Body of pancreas (tissue), 4 donors: ENCODE measurements around the gene MAGI3. TPM values are rescaled to one million over a fixed set of nuclear protein-coding genes. Genes with fewer than 3 reads are reported as not detected.
"Not testable (repeated sequence)": the region's sequence is repeated elsewhere in the genome, so short reads cannot be mapped to it uniquely, and the experiment has no call there.

Source experiments
- ATAC-seq: fragments of 150-250 bp; one replicate; pipeline ENCODE4 v1.9.1; 2016
- DNase-seq, 4 donors: peaks; one replicate each; pipeline ENCODE4 v3.0.0-alpha.2; 2019
- H3K27ac ChIP-seq, 4 donors: fragments of 200-600 bp; sonication (generic); 1 replicate in 3 of 4; 2 replicates in 1 of 4; pipeline versions ENCODE4 v1.5.1 to v1.6.1; 2016 to 2019; ENCODE audit warnings: mild to moderate bottlenecking in 1 of 4, mixed read lengths in 1 of 4, moderate library complexity in 1 of 4
- H3K27me3 ChIP-seq, 2 donors: fragments of 200-600 bp; sonication (generic); one replicate each; pipeline ENCODE4 v1.6.0; 2016; ENCODE audit warnings: mild to moderate bottlenecking in 1 of 2
- H3K36me3 ChIP-seq, 2 donors: fragments of 200-600 bp; sonication (generic); replicated peaks in 1 of 2; 2 replicates each; pipeline ENCODE4 v1.5.1; 2016; ENCODE audit warnings: low read depth in 2 of 2; ENCODE audit not compliant: insufficient read depth in 1 of 2
- H3K4me1 ChIP-seq: fragments of 200-600 bp; sonication (generic); one replicate; pipeline ENCODE4 v1.6.0; 2016
- H3K4me3 ChIP-seq, 2 donors: fragments of 200-600 bp; sonication (generic); 1 replicate in 1 of 2; 2 replicates in 1 of 2; pipeline ENCODE4 v1.5.1; 2016 to 2019
- H3K9me3 ChIP-seq, 3 donors: fragments of 200-600 bp; sonication (generic); 1 replicate in 2 of 3; 2 replicates in 1 of 3; pipeline ENCODE4 v1.5.1; 2016
- POLR2A ChIP-seq, 3 donors: fragments of 450-650 bp; IDR thresholded peaks; one replicate each; pipeline ENCODE4 v1.6.1; 2016; ENCODE audit warnings: antibody characterized with exemption in 3 of 3, mild to moderate bottlenecking in 2 of 3
- WGBS, 2 donors: methylation state at CpG; one replicate each; pipeline ENCODE4 v1.1.5; 2017; 5-methylcytosine and 5-hydroxymethylcytosine counted together
- intact Hi-C: fragments of 100-400 bp; cut with DNase I; formaldehyde crosslinking; loops from one replicate; pipeline ENCODE4 v1.15.1; 2023
- total RNA-seq, 2 donors: library from RNA; depleted of rRNA; stranded (reverse); fragments of >200 nt; gene quantifications; one replicate each; pipeline ENCODE4 v1.1.0, GENCODE V29; 2016
- TF ChIP-seq, protein P1 (sequence below), 7 experiments: fragments of 450-650 bp in 4 of 7; fragments of 200-600 bp in 3 of 7; sonication (generic) in 3 of 7; IDR thresholded peaks; one replicate each; pipeline ENCODE4 v1.5.1; 2016 to 2019; ENCODE audit warnings: antibody characterized with exemption in 7 of 7

Gene MAGI3
- total RNA-seq, 2 donors from 2014 or later = 38.4 to 75.8 TPM

DNA sequence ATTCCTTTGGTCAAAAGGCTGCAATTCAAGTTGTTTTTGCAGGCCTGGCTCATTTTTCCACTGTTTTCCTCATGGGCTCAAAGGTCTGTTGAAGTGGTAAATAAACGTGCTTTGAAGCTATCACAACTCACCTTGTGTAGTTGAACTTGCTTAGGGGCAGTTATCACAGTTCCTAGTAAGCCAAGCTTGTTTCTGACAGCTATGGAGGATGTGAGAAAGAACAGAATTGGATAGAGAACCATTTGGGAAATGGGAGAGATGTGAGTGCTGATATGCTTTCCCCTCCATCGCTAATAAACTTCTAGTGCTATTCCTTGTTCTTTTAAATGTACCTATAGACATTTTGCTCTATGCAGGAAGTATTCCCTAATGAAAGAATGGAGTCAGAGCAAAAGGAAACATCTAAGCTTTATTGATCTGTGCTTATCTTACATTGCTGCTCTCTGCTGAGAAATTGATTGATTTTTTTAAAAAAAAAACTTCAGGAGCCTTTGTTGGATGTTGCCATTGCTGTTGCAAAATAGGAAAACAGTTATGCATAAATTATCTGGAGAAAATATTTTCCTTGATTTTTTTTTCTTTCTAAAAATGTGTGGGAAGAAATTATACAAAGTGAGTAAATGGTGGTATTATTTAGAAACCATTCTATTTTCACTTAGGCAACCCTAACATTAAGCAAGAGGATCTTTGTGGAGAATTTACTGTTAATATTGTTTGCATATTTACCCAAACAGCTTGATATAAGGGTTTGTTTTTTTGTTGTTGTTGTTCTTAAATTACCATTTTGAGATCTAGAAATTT, 118.2 kb downstream of the MAGI3 start:
- Histone ChIP-seq H3K36me3 (no peaks in the 10 kb centered on the region), H3K4me3 (no peak overlapping the region), H3K27me3 (no peaks in the 10 kb centered on the region), H3K4me1 (peaks cover 26% of the 10 kb centered on the region), H3K27ac (peak overlapping the region in 3 of 4 donors; percentile 23 to 61 (median 48)), H3K9me3 (peaks cover 0 to 8% (median 0%) of the 10 kb centered on the region in 3 donors)
- DNase-seq (no peak), ATAC-seq (peak; percentile 42)
- 6 to 9% methylated on average over 2 of the region's 2 CpGs for WGBS, 2 donors
- intact Hi-C loops = no loop called here
- TF ChIP-seq POLR2A (IDR thresholded peaks at IDR 0.05) = no peak
- TF ChIP-seq, protein P1, sequence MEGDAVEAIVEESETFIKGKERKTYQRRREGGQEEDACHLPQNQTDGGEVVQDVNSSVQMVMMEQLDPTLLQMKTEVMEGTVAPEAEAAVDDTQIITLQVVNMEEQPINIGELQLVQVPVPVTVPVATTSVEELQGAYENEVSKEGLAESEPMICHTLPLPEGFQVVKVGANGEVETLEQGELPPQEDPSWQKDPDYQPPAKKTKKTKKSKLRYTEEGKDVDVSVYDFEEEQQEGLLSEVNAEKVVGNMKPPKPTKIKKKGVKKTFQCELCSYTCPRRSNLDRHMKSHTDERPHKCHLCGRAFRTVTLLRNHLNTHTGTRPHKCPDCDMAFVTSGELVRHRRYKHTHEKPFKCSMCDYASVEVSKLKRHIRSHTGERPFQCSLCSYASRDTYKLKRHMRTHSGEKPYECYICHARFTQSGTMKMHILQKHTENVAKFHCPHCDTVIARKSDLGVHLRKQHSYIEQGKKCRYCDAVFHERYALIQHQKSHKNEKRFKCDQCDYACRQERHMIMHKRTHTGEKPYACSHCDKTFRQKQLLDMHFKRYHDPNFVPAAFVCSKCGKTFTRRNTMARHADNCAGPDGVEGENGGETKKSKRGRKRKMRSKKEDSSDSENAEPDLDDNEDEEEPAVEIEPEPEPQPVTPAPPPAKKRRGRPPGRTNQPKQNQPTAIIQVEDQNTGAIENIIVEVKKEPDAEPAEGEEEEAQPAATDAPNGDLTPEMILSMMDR (IDR thresholded peaks at IDR 0.05) = no peak

DNA sequence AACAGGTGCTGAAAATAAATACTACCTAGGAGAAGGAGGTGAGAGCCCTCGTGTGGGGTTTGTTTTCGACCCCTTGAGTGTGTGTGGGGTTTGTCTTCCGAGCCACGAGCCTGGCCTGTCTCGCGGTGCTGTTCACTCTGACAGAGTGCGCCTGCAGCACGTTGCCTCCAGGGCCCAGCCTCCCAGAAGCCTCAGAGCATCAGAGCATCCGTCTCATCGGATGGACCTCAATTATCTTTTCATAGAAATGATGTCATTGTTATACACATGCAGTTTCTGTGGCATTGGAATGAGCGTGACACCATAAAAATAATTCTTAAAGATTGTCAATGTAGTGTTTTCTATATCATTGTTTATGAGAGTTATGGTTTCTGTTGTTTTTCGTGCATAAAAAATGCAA, 119.5 kb downstream of the MAGI3 start:
- intact Hi-C loops = not testable (repeated sequence)

DNA sequence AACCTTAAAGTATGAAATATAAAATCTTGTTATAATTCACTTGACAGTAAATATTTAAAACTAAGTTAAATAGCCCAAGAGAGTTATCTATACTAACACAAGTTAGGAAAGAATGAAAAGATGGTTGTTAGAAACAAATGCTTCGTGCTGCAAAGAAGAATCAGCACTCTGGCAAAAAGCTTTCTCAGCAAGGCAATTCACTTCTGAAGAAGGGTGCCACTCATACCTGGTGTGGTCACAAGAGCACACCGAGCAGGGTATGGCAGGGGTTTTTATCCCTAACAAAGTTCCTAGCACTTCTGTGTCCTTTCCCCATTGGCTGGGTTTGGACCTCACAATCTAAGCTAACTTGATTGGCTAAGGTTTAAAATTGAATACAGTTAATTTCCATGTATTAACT, 121.0 kb downstream of the MAGI3 start:
- Histone ChIP-seq H3K27me3 (no peaks in the 10 kb centered on the region), H3K4me3 (no peak overlapping the region), H3K9me3 (peaks cover 0 to 8% (median 0%) of the 10 kb centered on the region in 3 donors), H3K4me1 (peaks cover 31% of the 10 kb centered on the region), H3K36me3 (no peaks in the 10 kb centered on the region), H3K27ac (no peak overlapping the region)
- whole genome bisulfite sequencing, 2 donors = 97 to 98% methylated on average over 2 of the region's 2 CpGs
- intact Hi-C loops = no loop called here
- DNase-seq (no peak), ATAC-seq (no peak)
- no peak for TF ChIP-seq POLR2A (IDR thresholded peaks at IDR 0.05)
- TF ChIP-seq, protein P1 (IDR thresholded peaks at IDR 0.05) = no peak

More for the DNA sequence above, 119.5 kb downstream of the MAGI3 start:
- H3K4me3 ChIP-seq, ATAC-seq, H3K27ac ChIP-seq, H3K9me3 ChIP-seq, H3K27me3 ChIP-seq, H3K36me3 ChIP-seq, DNase-seq: not testable (repeated sequence)
- 97 to 99% methylated on average over 4 to 6 of the region's 12 CpGs for WGBS, 2 donors
- peaks cover 26% of the 10 kb centered on the region for H3K4me1 ChIP-seq

DNA sequence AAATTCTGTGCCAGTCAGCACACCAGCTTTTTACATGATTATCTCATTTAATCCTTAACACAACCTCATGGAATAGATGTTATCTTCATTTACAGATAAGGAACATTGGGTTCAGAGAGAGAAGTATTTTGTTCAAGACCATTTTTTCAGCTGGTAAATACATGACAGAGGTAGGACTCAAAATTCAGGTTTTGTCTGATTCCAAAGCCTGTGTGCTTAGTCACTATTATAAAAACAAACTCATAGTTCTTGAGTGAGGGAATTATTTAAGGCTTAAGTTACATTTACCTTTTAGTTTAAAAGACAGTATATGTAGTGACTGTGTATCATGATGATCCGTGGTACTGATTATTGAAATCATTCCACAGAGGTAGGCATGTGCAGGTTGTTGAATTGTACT, 125.2 kb downstream of the MAGI3 start:
- peaks cover 0 to 8% (median 0%) of the 10 kb centered on the region in 3 donors for H3K9me3 ChIP-seq
- no peak overlapping the region for H3K4me3 ChIP-seq
- intact Hi-C loops = no loop called here
- no peaks in the 10 kb centered on the region for H3K36me3 ChIP-seq
- DNase-seq (no peak), ATAC-seq (no peak)
- no peak overlapping the region for H3K27ac ChIP-seq
- TF ChIP-seq, protein P1 (IDR thresholded peaks at IDR 0.05) = no peak
- TF ChIP-seq POLR2A (IDR thresholded peaks at IDR 0.05) = no peak
- no peaks in the 10 kb centered on the region for H3K27me3 ChIP-seq
- H3K4me1 ChIP-seq = peaks cover 34% of the 10 kb centered on the region
- 90 to 100% methylated on average over 1 of the region's 1 CpG for WGBS, 2 donors

DNA sequence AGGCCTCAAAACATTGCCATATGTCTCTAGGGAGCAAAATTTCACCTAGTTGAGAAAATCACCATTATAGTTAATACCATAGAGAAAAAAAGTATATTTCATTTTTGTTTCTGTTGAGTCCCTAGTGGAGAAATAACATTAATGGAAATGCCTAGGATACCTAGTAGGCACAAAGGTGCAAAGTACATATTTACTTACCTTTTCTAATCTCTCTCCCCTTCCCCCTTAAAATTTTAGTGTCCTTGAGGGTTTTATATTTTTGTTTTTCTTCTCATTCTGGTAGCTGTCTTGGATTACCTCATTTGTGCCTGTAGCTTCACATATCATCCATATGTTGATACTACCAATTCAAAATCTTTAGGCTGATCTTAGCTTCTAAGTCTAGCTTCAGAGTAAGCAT, 127.0 kb downstream of the MAGI3 start:
- ATAC-seq (no peak), DNase-seq (no peak)
- no peak overlapping the region for H3K27ac ChIP-seq
- peaks cover 34% of the 10 kb centered on the region for H3K4me1 ChIP-seq
- no peak overlapping the region for H3K4me3 ChIP-seq
- TF ChIP-seq, protein P1 (IDR thresholded peaks at IDR 0.05) = peak in 1 of 7 experiments; percentile 1
- no peak for TF ChIP-seq POLR2A (IDR thresholded peaks at IDR 0.05)
- no peaks in the 10 kb centered on the region for H3K9me3 ChIP-seq
- H3K36me3 ChIP-seq = no peaks in the 10 kb centered on the region
- intact Hi-C loops = no loop called here
- H3K27me3 ChIP-seq = no peaks in the 10 kb centered on the region
